NCI-H2171 treated with DMSO at 0.1 percent for 48 hours (cell line): Measurements from ENCODE around the gene ZNRF3.

Experiments used
- DNase-seq: peaks from one replicate; lab custom pipeline; 2025; lab: John Stamatoyannopoulos, UW

The ZNRF3 gene

DNA sequence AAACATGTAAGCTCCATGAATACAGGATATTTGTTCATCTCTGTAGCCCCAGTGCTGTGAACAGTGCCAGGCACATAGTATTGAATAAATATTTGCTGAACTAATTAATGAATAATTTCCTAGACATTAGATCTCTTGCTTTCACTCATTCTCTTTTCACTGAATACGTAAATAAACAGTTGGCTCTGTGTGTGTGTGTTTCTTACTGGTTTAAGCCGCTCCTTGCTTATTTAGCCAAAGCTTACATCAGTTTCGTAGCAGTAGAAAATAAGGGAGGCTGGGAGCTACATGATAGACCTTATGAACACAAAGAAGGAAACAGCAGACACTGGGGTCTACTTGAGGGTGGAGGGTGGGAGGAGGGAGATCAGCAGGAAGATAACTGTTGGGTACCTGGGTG lies 206.7 kb downstream of the ZNRF3 start:
- DNase-seq: no peak

DNA sequence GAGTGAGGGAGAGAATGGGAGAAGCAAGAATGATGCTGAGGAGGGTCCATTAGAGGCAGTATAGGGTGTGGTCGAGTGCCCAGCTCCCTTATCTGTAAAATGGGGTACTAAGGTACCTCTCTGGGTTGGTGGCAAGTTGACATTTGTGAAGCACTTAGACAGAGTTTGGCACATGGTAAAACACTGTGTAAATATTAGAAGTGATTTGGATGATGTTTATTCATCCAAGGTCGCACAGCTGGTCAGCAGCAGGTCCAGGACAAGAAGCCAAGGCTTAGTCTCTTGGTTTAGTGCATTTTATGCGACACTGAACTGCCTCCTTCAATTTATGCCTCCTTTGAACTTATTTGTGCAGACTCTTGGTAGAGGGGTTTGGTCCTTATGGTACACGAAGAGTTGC lies 208.9 kb downstream of the ZNRF3 start:
- no peak for DNase-seq

DNA sequence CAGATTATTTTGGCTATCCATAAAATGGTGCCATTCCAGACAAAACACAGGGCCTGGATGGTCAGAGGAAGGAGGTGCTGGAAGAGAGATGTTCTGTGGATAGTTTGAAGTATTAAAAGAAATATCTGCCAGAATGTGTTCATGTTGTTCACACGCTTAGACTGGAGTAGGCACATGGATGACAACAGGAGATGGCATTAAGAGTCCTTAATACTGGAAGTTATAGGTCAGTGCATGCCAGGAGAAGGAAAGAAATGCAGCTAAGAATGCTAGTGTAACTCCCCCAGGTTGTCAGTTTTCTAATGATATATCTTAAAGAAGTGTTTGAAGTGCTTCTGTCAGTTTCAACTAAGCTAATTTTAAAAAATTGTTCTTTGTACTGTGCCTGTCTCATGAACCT lies 209.7 kb downstream of the ZNRF3 start:
- DNase-seq: no peak

DNA sequence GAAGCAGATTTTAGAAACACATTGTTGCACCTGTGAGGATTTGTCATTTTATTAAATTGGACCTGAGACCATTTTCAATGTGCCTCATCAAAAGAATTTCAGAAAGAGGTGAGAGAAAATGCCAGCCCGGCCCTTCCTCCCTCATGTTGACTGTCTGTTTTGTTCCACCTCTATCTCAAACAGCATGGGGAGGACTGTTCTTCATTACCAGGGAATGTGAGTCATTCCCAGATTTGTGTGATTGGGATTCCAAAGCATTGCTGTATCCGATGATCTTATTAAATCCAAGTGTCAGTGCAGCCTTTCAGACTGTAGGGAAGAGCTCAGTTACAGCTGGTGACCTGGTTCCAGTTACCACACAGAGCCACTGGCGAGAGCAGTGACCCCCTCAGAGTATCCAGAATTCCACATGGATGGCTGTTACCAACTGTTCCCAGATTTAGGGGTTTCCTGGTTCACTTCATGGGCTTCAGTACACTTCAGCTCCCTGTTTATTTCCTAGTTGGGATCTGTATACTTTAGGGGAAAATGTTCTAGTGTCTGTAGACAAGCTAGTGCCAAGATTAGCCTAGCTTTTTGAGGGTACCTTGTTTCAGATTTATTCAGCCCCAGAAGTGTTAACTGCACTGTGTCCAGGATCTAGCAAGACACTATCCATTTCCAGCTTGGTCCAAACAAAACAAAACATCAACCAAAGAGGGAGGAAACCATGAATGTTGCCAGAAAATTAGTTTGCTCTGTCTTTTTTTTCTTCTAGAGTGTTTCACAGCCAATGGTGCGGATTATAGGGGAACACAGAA lies 210.3 kb downstream of the ZNRF3 start:
- no peak for DNase-seq

DNA sequence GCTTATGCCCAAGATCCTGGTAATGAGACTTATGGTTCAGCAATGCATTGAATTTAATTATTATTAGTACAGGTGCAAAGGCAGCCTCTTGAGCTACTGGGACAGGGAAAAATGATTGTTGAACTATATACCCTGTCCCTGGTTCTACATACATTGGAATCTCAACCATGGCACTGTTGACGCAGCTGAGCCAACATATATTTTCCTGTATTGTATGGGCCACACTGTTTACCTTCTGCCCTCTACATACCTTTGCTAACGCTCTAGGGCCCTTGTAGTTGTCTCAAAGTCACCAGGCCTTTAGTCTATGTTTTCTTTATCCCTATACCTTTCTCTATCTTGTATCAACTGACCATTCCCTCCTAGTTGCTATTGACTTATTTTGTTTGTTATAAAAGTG lies 212.1 kb downstream of the ZNRF3 start:
- DNase-seq: no peak

DNA sequence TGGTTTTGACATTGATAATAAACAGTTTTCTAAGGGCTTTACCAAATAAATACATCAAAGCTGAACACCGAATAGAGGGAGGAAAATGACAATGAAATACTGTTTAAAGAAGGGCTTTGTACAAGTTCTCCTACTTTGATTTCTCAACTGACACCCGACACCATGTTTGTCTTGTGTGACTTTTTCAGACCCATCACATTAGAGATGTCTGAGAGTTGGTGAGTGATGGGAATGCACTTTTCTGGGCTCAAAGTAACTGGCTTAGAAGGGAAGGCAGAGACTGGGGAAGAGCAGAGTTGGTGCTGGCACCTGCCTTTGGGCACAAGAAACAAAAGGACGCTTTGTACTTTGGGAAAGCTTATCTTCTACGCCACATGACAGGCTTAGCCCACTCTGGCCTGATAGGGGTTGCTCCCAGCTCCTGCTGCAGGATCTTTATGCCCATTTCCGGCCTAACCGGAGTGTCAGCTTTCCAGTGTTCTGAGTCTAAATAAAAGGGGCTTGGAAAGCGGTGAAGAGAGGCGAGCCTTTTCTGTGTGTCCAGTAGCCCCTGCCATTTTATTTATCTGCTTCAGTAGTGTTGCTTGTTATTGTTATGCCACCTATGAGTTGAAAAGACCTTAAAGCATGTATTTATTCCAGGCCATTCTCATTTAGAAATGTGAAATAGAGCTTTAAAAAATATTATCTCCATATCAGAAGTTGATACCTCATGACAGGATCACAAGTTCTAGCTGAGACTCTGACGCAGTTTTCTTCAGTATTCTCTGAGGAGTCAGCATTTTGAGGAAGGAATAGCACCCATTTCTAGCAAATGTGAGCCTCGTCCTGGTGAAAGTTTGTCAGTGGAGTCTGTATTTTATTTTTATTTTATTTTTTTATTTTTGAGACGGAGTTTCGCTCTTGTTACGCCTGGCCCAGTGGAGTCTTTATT lies 213.6 kb downstream of the ZNRF3 start:
- peak; percentile 44 for DNase-seq

DNA sequence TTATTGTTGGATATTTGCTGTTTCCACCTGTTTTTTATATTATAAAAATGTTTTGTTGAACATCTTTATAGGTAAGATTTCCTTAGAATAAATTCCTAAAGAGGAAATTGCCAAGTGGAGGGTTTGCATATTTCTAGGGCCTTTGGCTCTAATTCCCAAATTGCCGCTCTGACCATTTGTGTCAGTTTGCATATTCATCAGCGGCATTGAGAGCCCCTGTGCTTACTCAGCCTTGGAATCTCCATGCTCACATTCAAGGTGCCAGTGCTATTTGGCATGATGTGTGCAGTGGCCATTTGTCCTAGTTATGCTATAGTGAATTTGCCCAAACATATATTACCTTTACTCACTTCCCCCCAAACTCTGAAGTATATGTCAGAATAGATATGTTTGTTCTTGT lies 214.9 kb downstream of the ZNRF3 start:
- DNase-seq: no peak

DNA sequence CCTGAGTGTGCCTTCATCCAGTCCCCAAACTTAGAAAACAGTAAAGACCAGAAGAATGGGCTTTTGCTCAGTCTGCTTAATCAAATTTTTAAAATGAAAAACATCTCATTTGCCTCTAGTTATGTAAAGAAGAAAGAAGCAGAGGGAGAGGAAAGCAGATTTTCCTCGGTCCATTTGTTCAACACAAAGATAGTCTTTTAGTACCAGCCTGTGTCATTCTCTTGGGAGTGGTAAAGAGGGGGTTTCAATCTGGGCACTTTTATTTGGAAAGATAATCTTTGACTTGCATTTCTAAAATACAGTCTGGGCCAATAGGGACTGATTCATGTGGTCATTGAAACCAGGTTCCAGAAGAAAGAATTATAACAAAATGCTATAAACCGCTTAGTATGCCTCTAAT lies 218.9 kb downstream of the ZNRF3 start:
- peak; percentile 70 for DNase-seq

DNA sequence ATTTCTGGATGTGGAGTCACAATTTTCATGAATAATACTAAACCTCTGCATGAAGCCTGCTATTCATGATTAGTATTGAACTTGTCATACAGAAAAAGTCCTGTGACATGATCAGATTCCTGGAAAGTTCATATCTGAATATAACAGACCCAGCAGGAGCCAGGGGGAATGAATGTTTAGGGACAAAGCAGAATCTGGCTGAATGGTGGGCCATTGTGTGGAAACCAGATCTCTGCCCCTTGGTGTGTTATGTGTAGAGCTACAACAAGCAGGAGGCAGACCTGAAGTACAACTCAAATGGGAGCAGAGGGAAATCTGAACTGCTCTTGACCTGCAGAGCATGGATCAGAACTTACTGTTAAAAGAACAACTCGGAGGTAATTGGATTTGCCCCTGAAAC lies 219.7 kb downstream of the ZNRF3 start:
- DNase-seq: no peak

DNA sequence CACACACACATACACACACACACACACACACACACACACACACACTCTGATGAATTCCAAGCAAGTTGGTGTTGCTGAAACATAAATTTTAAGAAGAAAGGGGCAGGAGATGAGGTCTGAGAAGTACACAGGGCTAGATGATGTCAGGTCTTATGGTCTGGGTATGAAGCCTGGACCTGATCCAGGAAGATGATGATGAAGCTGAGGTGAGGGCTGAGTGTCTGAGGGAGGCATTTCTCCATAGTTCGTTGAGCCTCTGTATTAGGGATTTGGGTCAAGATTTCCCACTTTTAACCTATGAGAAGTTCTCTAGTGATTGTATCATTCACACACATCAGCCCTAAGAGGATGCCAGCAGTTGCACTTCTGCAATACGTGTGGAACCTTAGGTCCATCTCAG lies 222.1 kb downstream of the ZNRF3 start:
- DNase-seq: peak; percentile 29

DNA sequence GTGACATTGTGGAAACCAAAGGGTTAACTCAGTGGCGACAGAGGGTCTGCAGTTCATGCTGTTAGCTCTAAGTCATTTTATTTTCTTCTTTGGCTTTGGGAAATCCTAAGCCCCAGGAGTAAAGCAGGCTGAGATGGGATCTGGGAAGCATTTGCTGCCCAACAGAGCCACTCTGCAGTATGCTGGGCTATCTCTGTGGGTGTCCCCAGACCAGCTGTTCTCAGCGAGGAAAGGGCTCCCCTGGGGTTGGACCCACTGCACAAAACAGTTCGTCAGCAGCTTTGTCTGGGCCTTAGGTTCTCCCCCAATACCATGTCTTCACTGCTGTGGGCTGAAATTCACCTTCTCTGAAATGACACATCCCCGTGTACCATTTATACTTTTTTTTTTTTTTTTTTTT lies 223.5 kb downstream of the ZNRF3 start:
- peak; percentile 77 for DNase-seq
